GM21825 (cell line): Measurements from ENCODE around the gene CD19.
"Not testable (repeated sequence)": the region's sequence is repeated elsewhere in the genome, so short reads cannot be mapped to it uniquely, and the experiment has no call there.

Experiments used
- ATAC-seq: cut with Tn5 transposase; IDR thresholded peaks from one replicate; pipeline ENCODE4 v1.9.1; 2021; ENCODE audit warnings: mild to moderate bottlenecking, moderate library complexity; ENCODE audit not compliant: unreplicated experiment

CD19 gene

DNA sequence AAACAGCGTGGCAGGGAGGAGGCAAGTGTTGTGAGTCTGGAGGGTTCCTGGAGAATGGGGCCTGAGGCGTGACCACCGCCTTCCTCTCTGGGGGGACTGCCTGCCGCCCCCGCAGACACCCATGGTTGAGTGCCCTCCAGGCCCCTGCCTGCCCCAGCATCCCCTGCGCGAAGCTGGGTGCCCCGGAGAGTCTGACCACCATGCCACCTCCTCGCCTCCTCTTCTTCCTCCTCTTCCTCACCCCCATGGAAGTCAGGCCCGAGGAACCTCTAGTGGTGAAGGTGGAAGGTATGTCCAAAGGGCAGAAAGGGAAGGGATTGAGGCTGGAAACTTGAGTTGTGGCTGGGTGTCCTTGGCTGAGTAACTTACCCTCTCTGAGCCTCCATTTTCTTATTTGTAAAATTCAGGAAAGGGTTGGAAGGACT, at the start of gene CD19:
CD19 (plus strand) TSS at position 171 of the 425 bp plus-strand sequence; CDS start at position 201, 30 bp downstream.
- ATAC-seq, result no peak

- ATAC-seq, result no peak
Measured at GRCh38 chr16:28882551-28883160, 49.1 kb upstream of the CD19 start.

DNA sequence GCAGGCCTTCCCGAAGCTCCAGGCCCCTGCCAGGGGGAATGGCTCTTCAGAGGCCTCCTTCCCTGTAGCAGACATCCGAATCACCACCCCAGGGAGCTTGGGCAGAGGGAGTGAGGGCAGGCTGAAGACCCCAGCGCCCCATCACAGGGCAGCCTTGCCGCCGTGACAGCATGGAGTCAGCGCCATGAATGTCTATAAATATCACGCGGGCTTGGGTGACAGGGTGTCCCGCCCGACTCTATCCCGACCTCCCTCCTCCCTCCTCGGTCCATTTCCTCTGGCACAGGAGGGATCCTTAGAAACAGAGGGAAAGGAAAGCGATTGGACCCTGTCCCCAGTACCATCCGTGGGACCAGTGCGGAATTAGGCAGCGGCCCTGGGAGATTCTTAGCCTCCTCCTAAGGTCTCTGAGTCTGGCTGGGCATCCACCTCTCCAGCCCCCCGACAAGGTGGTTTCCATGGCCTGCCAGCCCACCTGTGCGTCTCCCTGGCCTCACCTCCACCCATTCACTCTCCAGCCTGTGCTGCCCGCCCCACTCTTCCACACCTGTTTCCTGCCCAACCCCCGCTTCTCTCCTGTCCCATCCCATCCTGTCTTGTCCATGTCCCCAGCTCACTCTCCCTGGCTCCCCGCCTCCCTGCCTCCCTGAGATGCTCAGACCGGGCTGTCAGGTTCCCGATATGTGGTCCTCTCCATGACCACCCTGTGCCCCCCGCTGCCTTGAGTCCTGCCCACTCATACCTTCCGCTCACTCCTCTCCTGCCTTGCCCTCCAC, 48.4 kb upstream of the CD19 start:
- no peak for ATAC-seq

DNA sequence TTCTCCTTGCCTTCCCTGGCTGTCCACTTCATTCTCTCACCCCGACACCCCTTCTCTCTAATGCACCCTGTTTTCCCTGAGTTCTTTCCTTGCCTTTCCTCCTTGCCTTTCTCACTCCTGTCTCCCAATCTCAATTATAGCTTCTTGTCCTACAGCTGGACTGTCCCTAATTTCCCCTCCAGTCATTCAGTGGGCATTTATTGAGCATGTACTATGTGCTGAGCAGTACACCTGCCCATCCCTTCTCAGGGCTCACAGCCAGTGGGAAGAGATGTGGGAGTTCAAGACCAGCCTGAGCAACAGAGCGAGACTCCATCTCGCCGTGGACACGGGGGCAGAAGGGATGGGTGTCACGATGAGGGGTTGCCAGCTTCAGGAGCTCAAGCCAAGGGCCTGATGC, 47.7 kb upstream of the CD19 start:
- ATAC-seq, result no peak

DNA sequence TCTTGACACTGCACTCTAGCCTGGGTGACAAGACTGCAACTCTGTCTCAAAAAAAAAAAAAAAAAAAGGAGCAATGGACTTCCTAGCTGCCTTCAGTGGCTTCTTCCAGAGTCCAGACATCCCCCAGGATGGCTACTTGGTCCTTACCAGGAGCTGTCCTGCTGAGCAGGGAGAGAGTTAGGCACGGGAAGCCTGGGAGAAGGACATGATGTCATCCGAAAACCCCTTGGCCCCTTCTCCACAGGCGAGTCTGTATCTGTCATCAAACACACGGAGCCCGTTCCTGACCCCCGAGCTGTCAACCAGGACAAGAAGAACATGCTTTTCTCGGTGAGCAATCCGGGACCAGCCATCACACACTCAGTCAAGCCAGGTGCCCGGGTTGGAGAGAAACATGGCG, 44.8 kb upstream of the CD19 start:
- ATAC-seq, result no peak

GRCh38 chr16:28890355-28890754, 41.4 kb upstream of the CD19 start:
- ATAC-seq, result not testable (repeated sequence)

DNA sequence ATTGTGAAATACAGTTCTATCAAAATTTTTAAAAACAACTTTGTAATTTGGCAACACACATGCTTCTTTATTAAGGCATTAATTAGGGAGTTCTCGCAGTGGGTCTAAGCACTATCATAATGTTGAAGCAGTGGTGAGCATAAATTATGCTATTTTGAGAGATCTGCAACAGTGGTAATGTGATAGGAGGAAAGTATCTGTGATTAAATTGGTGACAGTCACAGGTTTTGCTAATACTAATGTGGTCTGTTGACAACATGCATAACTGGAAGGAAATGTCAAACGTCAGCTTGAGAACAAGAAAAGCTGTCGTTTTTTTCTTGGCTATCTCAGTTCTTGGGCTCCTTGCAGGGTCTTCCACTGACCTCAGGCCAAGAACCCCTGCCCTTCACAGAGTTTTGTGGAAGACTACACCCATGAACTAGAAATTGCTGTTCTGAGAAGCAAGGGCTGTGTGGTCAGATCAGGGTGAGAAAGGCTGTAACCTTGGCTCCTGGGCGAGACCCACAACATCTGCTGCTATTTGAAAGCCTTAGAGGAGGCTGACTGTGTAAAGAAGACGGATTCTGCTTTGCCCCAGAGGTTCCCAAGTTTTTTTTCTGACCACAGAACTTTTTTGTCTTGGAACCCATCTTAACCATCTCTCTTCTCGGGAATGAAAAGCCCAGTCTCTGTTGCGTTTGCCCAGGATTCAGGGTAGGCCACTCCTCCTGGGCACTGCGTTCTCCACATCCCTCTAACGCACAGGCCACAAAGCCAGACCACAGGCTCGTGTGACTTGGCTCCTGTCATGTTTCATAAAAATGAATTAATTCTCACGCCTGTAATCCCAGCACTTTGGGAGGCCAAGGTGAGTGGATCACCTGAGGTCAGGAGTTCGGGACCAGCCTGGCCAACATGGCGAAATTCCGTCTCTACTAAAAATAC, 39.5 kb upstream of the CD19 start:
- ATAC-seq, result no peak

DNA sequence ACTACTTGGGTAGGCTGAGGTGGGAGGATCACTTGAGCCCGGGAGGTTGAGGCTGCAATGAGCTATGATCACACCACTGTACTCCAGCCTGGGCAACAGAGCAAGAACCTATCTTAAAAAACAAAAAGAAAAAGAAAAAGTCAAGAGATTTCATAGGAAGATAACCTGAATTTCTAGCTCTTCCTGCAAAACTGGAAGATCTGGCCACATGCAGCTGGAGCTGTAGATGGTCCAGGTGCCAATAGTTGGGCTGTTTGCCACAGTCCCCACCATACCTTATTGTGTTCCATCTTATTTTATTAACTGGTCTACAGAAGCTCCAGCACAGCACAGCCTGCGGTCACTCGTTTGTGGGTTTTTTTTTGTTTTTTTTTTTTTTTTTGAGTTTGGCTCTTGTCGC, 38.5 kb upstream of the CD19 start:
- no peak for ATAC-seq

DNA sequence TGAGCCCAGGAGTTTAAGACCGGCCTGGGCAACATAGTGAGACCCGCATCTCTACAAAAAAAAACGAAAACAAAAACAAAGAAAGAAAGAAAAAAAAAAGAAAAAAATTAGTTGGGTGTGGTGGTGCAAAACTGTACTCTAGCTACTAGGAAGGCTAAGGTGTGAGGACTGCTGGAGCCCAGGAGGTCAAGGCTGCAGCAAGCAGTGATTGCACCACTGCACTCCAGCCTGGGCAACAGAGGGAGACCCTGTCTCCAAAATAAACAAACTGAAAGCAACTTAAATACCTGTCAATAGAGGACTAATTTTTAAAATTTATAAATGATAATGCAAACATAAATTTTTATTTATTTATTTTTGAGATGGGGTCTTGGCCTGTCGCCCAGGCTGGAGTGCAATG, 36.2 kb upstream of the CD19 start:
- ATAC-seq, result no peak

- no peak for ATAC-seq
Measured at GRCh38 chr16:28897826-28898225, 33.9 kb upstream of the CD19 start.

GRCh38 chr16:28898266-28898665, 33.5 kb upstream of the CD19 start:
- no peak for ATAC-seq

DNA sequence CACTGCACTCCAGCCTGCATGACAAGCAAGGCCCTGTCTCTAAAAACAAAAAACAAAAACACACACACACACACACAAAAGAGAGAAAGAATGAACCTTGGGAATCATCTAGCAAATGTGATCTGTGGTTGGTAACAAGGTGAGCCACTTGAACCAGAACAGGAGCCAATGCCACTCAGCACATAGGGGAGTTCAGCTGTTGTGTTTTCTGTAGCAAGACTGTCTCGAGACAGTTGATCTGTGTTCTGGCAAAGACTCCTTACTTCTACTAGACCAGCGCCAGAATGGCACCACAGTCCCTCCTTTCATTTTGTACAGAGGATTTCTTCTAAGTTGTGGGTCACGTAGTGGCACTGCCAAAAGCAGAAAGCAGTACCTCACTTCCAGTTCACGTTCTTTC, 32.8 kb upstream of the CD19 start:
- ATAC-seq, result no peak

DNA sequence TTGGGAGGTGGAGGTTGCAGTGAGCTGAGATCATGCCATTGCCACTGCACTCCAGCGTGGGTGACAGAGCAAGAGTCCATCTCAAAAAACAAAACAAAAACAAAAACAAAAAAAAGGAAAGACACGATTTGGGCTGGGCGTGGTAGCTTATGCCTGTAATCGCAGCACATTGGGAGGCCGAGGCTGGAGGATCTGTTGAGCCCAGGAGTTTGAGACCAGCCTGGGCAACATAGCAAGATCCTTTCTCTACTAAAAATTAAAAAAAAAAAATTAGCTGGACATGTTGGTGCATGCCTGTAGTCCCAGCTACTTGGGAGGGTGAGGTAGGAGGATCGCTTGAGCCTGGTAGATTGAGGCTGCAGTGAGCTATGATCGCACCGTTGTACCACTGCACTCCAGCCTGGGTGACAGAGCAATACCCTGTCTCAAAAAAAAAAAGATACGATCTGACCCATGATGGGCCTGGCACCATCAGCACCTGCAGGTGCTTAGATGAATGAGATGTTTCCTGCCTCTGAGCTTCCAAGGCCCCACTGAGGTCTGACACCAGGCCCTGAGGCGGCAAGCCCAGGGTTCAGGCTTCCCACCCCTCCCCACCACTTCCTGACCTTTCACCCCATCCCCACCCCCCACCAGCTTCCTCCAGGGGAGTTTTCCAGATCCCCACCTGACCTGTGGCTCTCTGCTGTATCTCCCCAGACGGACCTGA, 31.7 kb upstream of the CD19 start:
- no peak for ATAC-seq

DNA sequence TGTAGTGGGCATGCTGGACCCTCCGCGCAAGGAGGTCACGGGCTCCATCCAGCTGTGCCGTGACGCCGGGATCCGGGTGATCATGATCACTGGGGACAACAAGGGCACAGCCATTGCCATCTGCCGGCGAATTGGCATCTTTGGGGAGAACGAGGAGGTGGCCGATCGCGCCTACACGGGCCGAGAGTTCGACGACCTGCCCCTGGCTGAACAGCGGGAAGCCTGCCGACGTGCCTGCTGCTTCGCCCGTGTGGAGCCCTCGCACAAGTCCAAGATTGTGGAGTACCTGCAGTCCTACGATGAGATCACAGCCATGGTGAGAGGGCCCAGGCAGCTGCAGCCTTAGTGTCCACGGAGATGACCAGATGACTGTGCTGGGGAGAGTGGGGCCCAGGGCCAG, 31.2 kb upstream of the CD19 start:
- no peak for ATAC-seq

DNA sequence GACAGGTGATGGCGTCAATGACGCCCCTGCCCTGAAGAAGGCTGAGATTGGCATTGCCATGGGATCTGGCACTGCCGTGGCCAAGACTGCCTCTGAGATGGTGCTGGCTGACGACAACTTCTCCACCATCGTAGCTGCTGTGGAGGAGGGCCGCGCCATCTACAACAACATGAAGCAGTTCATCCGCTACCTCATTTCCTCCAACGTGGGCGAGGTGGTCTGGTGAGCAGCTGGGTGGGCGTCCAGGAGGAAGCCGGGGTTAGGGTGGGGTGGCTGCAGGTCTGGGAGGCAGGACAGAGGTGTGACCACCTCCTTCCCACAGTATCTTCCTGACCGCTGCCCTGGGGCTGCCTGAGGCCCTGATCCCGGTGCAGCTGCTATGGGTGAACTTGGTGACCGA, 29.9 kb upstream of the CD19 start:
- no peak for ATAC-seq

- no peak for ATAC-seq
Measured at GRCh38 chr16:28902909-28903308, 28.9 kb upstream of the CD19 start.

- ATAC-seq, result no peak
Measured at GRCh38 chr16:28903344-28904042, 28.3 kb upstream of the CD19 start.

DNA sequence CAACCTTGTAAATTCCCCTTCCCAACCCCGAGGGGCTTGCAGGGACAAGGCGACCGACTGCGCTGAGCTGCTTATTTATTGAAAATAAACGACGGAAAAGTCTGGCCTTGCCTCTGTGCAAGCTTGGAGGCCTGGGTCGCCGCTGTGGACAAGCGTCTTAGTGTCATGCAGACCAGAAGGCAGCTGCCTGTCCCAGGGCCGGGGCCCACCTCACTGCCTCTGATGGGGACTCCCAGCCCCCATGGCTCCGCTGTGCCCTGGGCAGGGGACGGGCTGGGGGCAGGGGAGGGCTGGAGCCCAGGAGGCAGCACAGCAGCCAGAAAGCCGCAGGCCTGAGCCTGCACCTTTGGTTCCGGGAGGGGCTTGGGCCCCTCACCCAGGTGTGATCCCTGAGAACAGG, 27.4 kb upstream of the CD19 start:
- no peak for ATAC-seq

DNA sequence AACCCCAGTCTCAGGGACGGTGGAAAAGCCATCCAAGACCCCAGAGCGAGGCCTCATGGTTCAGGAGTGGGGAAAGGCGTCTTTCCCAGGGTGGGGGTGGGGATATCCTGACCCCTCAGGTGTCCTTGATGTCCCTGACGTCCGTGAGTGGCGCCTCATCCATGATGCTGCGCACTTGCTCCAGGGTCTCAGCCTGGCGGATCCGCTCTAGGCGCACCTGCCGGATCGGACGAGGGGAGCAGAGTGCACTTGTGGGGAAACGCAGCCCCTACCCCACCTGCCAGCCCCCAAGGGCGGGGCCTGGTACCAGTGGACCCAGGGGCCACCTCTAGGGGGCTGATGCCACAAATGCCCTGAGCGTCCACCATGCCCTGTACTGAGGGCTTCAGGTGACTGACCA, 26.9 kb upstream of the CD19 start:
- no peak for ATAC-seq

DNA sequence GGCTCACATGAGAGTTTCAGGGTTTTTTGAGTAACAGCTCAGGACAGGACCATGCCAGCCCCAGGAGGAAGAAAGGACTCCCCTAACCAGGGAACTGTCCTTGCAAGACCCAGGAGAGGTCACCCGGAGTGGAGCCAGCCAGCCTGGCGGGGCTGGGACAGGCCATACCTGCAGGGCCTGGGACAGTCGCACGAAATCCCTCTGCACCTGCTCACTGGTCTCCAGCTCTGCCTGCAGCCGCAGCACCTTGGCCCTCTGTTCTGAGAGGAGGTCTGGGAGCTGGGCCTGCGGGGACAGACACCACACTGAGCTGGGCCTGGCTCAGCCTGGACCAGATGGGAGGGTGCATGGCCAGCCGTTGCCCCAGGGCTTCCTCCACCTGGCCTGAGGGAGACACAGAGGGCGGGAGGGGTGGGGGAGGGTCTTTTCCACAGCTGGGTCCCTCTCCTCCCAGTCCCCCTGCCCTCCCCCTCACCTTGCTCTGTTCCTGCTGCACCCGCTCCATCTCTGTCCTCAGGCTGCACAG, 26.5 kb upstream of the CD19 start:
- no peak for ATAC-seq
